ENCODE measurements around the gene MYL2.

Gene MYL2

GRCh38 chr12:110936367-110937103 lies 16.2 kb upstream of the MYL2 start:
- H3K4me3 ChIP-seq (ENCODE audit: low read depth, low read length, poor library complexity, severe bottlenecking) = no peak overlapping the region
- no peak overlapping the region for H2AFZ ChIP-seq (ENCODE audit: low read length)
- no peak overlapping the region for H3K27ac ChIP-seq (ENCODE audit: low read depth, low read length, poor library complexity, severe bottlenecking)
- H3K36me3 ChIP-seq (ENCODE audit: insufficient read depth, low read length) = no peaks in the 10 kb centered on the region
- no peaks in the 10 kb centered on the region for H3K4me1 ChIP-seq (ENCODE audit: insufficient read depth, low read length, severe bottlenecking)
- no peak overlapping the region for H3K4me2 ChIP-seq (ENCODE audit: low read length)
- TF ChIP-seq CTCF (IDR thresholded peaks at IDR 0.05; ENCODE audit: low read length) (no peak), EZH2 (IDR thresholded peaks at IDR 0.05; ENCODE audit: borderline replicate concordance, low read length) (no peak)
- H3K79me2 ChIP-seq (ENCODE audit: insufficient read depth, low read length) = no peaks in the 10 kb centered on the region
- H3K9ac ChIP-seq (ENCODE audit: low read length) = no peak overlapping the region
- H3K9me3 ChIP-seq (ENCODE audit: low read length) = no peaks in the 10 kb centered on the region
- H3F3A ChIP-seq (ENCODE audit: insufficient read depth, low read length) = no peaks in the 10 kb centered on the region
- no peaks in the 10 kb centered on the region for H3K9me2 ChIP-seq (ENCODE audit: low read depth, low read length)
- no peaks in the 10 kb centered on the region for H4K20me1 ChIP-seq (ENCODE audit: insufficient read depth, low read length)
- no peaks in the 10 kb centered on the region for H3K27me3 ChIP-seq (ENCODE audit: insufficient read depth, low read length)

- no peaks in the 10 kb centered on the region for H4K20me1 ChIP-seq (ENCODE audit: insufficient read depth, low read length)
Measured at GRCh38 chr12:110935588-110935987, 15.2 kb upstream of the MYL2 start.

GRCh38 chr12:110934093-110934852 lies 13.9 kb upstream of the MYL2 start:
- H3F3A ChIP-seq (ENCODE audit: insufficient read depth, low read length) = no peaks in the 10 kb centered on the region
- H3K9me2 ChIP-seq (ENCODE audit: low read depth, low read length) = no peaks in the 10 kb centered on the region
- no peaks in the 10 kb centered on the region for H3K36me3 ChIP-seq (ENCODE audit: insufficient read depth, low read length)
- no peak overlapping the region for H3K4me3 ChIP-seq (ENCODE audit: low read depth, low read length, poor library complexity, severe bottlenecking)
- H3K79me2 ChIP-seq (ENCODE audit: insufficient read depth, low read length) = no peaks in the 10 kb centered on the region
- no peaks in the 10 kb centered on the region for H3K27me3 ChIP-seq (ENCODE audit: insufficient read depth, low read length)
- H3K4me2 ChIP-seq (ENCODE audit: low read length) = no peak overlapping the region
- no peaks in the 10 kb centered on the region for H3K9me3 ChIP-seq (ENCODE audit: low read length)
- H4K20me1 ChIP-seq (ENCODE audit: insufficient read depth, low read length) = no peaks in the 10 kb centered on the region
- H3K4me1 ChIP-seq (ENCODE audit: insufficient read depth, low read length, severe bottlenecking) = no peaks in the 10 kb centered on the region
- TF ChIP-seq EZH2 (IDR thresholded peaks at IDR 0.05; ENCODE audit: borderline replicate concordance, low read length) (no peak), CTCF (IDR thresholded peaks at IDR 0.05; ENCODE audit: low read length) (no peak)
- no peak overlapping the region for H3K9ac ChIP-seq (ENCODE audit: low read length)
- H3K27ac ChIP-seq (ENCODE audit: low read depth, low read length, poor library complexity, severe bottlenecking) = no peak overlapping the region
- H2AFZ ChIP-seq (ENCODE audit: low read length) = no peak overlapping the region

More at GRCh38 chr12:110935588-110935987, 15.2 kb upstream of the MYL2 start:
- H3K9me3 ChIP-seq (ENCODE audit: low read length) = no peaks in the 10 kb centered on the region
- H3K9ac ChIP-seq (ENCODE audit: low read length) = no peak overlapping the region
- no peak overlapping the region for H3K4me2 ChIP-seq (ENCODE audit: low read length)
- no peaks in the 10 kb centered on the region for H3K79me2 ChIP-seq (ENCODE audit: insufficient read depth, low read length)
- no peaks in the 10 kb centered on the region for H3K9me2 ChIP-seq (ENCODE audit: low read depth, low read length)
- no peak overlapping the region for H2AFZ ChIP-seq (ENCODE audit: low read length)
- H3K4me3 ChIP-seq (ENCODE audit: low read depth, low read length, poor library complexity, severe bottlenecking) = no peak overlapping the region
- H3K4me1 ChIP-seq (ENCODE audit: insufficient read depth, low read length, severe bottlenecking) = no peaks in the 10 kb centered on the region
- TF ChIP-seq EZH2 (IDR thresholded peaks at IDR 0.05; ENCODE audit: borderline replicate concordance, low read length) = no peak
- TF ChIP-seq CTCF (IDR thresholded peaks at IDR 0.05; ENCODE audit: low read length) = no peak
- no peaks in the 10 kb centered on the region for H3K27me3 ChIP-seq (ENCODE audit: insufficient read depth, low read length)
- H3K36me3 ChIP-seq (ENCODE audit: insufficient read depth, low read length) = no peaks in the 10 kb centered on the region
- H3F3A ChIP-seq (ENCODE audit: insufficient read depth, low read length) = no peaks in the 10 kb centered on the region
- no peak overlapping the region for H3K27ac ChIP-seq (ENCODE audit: low read depth, low read length, poor library complexity, severe bottlenecking)

All from OCI-LY1 (cell line).